Epithelial cell of esophagus (primary cell): ENCODE results near the gene MEGF6.

Source experiments
- DNase-seq: peaks from one replicate; pipeline ENCODE4 v3.0.0; 2010; ENCODE audit warnings: low read depth
- H3K4me3 ChIP-seq: 2 replicates; pipeline ENCODE4 v1.5.1; 2011; ENCODE audit warnings: mild to moderate bottlenecking, low read length, control low read depth
- TF ChIP-seq, protein P1 (sequence below): IDR thresholded peaks from 2 replicates; pipeline ENCODE4 v1.5.1; 2011; ENCODE audit warnings: low read depth, mild to moderate bottlenecking, low read length, control low read depth, inconsistent platforms; ENCODE audit not compliant: insufficient read depth; ENCODE audit errors: missing control alignments

MEGF6 gene

DNA sequence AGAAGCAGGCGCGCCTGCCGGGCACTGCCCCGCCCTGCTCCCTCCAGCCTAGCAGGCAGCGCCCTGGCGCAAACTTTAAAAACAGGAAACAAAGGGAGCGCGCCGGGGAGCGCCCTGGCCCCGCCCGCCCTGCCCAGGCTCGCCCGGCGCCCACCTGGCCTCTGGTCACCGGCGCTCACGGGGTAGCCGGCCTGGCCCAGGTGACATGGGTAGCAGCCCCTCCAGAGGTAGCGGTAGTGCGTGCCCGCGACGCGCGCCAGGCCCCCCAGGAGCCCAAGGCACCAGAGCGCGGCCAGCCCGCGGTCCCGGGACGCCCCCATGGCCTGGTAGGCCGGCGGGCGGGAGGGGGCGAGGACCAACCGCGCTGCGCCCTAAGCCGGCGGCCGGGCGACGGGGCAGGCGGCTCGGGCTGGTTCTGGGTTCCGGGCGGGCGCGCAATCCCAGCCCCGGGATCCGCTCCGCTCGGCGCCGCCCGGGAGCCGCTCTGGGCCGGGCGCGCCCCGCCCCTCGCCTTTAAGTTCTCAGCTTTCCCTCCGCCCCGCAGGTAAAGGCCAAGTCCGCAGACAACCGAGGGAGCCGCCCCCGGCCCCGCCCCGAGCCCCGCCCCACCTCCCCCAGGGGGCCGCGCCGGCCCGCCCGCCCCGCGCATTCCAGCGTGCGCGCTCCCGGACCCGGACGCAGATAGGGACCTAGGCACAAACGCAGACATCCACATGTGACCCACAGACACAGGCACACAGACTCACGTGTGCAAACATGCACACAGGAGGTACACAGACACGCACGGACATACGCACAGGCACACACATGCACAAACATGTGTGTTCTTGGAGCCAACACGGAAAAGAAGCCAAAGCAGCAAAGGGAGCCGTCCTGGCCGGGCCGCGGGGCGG lies 80.1 kb downstream of the MEGF6 start:
- DNase-seq, result peak; percentile 83
- TF ChIP-seq, protein P1, sequence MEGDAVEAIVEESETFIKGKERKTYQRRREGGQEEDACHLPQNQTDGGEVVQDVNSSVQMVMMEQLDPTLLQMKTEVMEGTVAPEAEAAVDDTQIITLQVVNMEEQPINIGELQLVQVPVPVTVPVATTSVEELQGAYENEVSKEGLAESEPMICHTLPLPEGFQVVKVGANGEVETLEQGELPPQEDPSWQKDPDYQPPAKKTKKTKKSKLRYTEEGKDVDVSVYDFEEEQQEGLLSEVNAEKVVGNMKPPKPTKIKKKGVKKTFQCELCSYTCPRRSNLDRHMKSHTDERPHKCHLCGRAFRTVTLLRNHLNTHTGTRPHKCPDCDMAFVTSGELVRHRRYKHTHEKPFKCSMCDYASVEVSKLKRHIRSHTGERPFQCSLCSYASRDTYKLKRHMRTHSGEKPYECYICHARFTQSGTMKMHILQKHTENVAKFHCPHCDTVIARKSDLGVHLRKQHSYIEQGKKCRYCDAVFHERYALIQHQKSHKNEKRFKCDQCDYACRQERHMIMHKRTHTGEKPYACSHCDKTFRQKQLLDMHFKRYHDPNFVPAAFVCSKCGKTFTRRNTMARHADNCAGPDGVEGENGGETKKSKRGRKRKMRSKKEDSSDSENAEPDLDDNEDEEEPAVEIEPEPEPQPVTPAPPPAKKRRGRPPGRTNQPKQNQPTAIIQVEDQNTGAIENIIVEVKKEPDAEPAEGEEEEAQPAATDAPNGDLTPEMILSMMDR, result no peak
- H3K4me3 ChIP-seq, result peak overlapping the region; percentile 50

DNA sequence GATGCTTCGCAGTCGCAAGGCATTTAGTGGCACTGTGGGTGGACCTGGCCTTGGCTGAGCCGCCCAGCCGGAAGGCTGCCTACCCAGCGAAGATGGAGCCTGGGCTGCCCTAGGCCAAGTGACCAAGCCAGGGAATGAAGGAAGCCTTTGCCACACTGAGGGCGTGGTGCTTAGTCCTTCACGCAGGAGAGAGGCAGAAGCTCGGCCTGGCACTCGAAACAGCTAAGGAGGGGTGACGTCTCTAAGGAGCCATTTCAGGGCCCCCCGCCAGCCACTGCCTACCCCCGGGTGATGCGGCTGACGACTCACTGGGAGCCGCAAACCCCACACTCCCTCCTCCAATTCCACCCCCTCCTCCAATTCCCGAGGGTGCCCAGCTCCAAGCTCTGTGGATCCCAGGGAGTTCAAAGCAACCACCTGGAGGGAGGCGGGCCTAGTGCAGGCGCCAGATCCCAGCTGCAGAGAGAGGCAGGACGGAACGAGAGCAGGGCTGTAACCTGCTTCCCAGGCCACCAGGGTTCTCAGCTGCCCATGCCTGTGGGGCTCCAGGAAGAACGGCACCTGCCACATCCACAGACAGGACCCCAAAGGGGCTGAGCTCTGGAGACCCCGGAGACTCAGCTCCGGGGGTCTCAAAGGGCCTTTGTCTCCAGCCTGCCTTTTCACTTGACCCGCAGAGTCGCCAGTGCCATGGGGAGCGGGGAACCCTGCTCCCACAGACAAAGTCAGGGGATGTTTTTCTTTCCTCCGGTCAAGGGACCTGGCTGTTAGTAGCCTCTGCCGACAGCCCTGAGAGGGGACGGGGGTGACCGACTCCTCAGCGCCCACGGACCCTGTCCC lies 81.0 kb downstream of the MEGF6 start:
- peak; percentile 16 for DNase-seq
- TF ChIP-seq, protein P1, result peak; percentile 24
- H3K4me3 ChIP-seq, result peak overlapping the region; percentile 50

DNA sequence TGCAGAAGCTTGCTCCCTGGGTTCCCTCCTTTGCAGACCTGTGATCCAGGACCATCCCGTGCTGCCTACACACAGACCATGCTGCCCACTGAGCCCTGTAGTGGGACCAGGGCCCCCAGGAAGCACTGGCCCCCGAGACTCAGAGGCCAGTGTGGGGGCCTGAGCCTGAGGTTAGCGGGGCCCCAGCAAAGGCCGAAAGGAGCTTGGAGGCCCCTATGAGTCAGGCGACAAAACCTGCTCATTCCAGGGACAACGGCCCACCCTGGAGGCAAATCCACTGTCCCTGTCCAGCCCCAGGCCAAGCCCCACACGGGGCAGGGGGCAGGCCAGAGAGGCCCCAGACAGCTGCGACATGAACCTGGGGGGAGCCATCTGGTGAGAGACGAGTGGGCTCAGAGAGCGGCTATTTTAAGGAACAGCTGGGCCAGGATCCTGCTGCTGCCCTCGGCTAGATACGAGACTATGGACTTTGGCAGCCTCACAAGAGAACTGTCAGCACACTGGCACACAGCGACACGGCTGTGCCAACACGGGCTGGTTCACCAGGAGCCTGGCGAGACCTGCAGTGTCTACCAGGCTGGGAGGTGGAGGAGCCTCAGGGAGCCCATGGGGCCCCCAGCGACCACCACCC lies 82.1 kb downstream of the MEGF6 start:
- H3K4me3 ChIP-seq, result no peak overlapping the region
- TF ChIP-seq, protein P1, result no peak
- DNase-seq, result no peak

DNA sequence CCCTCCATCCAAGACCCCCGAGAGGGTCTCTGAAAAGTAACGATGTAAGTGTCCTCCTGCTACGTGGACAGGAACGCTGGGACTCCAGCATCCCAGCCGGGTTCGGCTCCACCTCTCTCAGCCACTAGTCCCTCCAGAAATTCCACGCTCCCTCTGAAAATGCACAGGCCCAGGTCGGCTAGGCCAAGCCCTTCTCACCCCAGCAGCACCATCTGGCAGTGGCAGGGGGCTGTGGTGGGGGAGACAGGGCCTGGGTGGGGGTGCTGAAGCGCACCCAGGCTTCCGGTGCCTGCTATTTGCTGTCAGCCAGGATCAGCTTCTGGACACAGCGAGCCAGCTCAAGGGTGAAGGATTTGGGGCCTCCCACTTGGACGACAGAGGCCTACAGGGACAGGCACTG lies 83.5 kb downstream of the MEGF6 start:
- TF ChIP-seq, protein P1, result no peak
- no peak for DNase-seq
- H3K4me3 ChIP-seq, result no peak overlapping the region

DNA sequence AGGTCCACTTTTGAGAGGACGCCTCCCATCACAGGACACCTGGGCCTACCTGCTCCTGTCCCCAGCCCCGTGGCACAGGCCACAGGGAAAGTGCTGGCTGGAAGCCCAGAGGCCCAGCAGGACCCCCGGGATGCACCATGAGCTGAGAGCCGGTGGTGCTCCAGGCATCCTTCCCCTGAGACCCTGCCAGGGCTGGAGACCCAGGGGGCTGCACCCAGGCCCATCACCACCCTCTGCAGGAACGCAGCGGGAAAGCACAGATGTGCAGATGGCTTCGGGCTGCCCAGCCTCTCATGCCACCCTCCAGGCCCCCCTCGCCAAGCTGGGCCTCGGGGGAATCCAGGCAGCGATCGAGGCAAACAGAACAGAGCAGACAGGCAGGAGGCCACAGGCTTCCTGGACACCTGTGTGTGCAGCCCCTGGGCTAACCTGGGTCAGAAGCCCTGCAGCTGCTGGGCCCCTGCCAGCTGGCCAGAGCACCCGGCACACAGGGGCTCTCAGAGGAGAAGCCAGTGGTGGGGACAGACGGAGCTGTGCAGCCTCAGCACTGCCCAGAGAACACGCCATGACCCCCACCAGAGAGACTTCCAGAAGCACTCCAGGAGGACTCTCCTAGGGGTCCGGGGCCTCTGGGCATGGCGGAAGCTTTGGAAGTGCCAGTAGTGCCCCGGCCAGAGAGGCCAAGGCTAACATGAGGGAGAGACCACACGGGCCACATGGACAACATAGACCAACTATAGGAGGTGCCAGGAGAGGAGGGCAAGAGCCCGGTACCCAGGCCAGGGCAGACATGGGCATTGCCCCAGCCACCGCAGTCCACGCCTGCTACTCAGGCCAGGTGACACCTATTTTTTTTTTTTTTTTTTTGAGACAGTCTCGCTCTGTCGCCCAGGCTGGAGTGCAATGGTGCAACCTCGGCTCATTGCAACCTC lies 85.5 kb downstream of the MEGF6 start:
- TF ChIP-seq, protein P1, result no peak
- H3K4me3 ChIP-seq, result no peak overlapping the region
- DNase-seq, result no peak

DNA sequence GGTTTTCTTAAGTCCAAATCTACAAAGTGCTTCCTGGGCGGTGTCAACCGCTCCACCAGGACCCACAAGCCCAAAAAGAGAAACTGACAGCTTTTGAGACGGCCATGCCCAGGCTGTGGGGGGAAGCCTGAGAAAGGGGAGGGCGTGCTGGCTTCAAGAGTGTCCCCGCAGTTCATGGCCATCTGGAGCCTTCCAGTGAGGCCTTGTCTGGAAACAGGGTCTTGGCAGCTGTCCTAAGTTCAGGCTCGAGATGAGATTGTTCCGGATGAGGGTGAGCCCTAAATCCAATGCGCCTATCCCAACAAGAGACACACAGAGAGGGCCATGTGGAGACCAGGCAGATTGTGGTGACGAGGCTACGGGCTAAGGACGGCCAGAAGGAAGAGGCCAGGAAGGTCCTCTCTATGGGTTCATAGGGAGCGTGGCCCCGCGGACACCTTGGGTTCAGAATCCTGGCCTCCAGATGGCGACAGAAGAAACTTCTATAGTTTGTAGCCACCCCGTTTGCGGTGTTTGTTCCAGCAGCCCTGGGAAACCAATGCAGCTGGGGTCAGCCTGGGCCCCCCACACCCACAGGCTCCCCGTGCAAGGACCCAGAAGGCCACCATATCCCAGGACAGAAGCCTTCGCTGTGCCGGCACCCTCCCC lies 86.6 kb downstream of the MEGF6 start:
- TF ChIP-seq, protein P1, result no peak
- no peak for DNase-seq
- H3K4me3 ChIP-seq, result no peak overlapping the region
